H9 (cell line): ENCODE data around the gene PLAC1. TPM values are rescaled to one million over a fixed set of nuclear protein-coding genes. Genes with fewer than 3 reads are reported as not detected.

Experiments
- DNase-seq: peaks from one replicate; pipeline ENCODE4 v3.0.0-alpha.2; 2017
- H2AFZ ChIP-seq: one replicate; pipeline ENCODE4 v1.6.1; 2013; ENCODE audit warnings: mild to moderate bottlenecking, low read length, control low read depth, moderate library complexity
- H2AK5ac ChIP-seq: 2 replicates; pipeline ENCODE4 v1.6.1; 2013; ENCODE audit warnings: low read length, control low read depth, mixed read lengths; ENCODE audit not compliant: insufficient read length
- H2BK120ac ChIP-seq: one replicate; pipeline ENCODE4 v1.6.1; 2013; ENCODE audit warnings: low read depth, mild to moderate bottlenecking, low read length, control low read depth, inconsistent platforms; ENCODE audit not compliant: poor library complexity, severe bottlenecking
- H2BK12ac ChIP-seq: 2 replicates; pipeline ENCODE4 v1.6.1; 2013; ENCODE audit warnings: low read length, control low read depth, mixed read lengths, low read depth; ENCODE audit not compliant: insufficient read length
- H2BK15ac ChIP-seq: 2 replicates; pipeline ENCODE4 v1.6.1; 2013; ENCODE audit warnings: low read depth, low read length, control low read depth
- H2BK20ac ChIP-seq: one replicate; pipeline ENCODE4 v1.6.1; 2013; ENCODE audit warnings: low read depth, mild to moderate bottlenecking, low read length, control low read depth, inconsistent platforms; ENCODE audit not compliant: poor library complexity, severe bottlenecking
- H2BK5ac ChIP-seq: 2 replicates; pipeline ENCODE4 v1.6.1; 2013; ENCODE audit warnings: low read length, control low read depth, mixed read lengths; ENCODE audit not compliant: insufficient read length
- H3K14ac ChIP-seq: 2 replicates; pipeline ENCODE4 v1.6.1; 2013; ENCODE audit warnings: low read length, control low read depth; ENCODE audit not compliant: insufficient read depth
- H3K18ac ChIP-seq: 2 replicates; pipeline ENCODE4 v1.6.1; 2013; ENCODE audit warnings: low read depth, mild to moderate bottlenecking, mixed read lengths, low read length, control low read depth; ENCODE audit not compliant: insufficient read length
- H3K23ac ChIP-seq: 2 replicates; pipeline ENCODE4 v1.6.1; 2013; ENCODE audit warnings: low read length, control low read depth, mixed read lengths, low read depth; ENCODE audit not compliant: insufficient read length
- H3K23me2 ChIP-seq: 2 replicates; pipeline ENCODE4 v1.6.1; 2013; ENCODE audit warnings: low read depth, mild to moderate bottlenecking, mixed read lengths, low read length, control low read depth; ENCODE audit not compliant: insufficient read length, poor library complexity, severe bottlenecking
- H3K27ac ChIP-seq: 2 replicates; pipeline ENCODE4 v1.5.1; 2013; ENCODE audit warnings: low read length, control low read depth, mixed read lengths, low read depth; ENCODE audit not compliant: insufficient read length
- H3K27me3 ChIP-seq: 2 replicates; pipeline ENCODE4 v1.6.1; 2013; ENCODE audit warnings: low read length, control low read depth, inconsistent platforms; ENCODE audit not compliant: insufficient read depth
- H3K4ac ChIP-seq: 2 replicates; pipeline ENCODE4 v1.6.1; 2013; ENCODE audit warnings: low read depth, mild to moderate bottlenecking, control low read depth, inconsistent platforms, low read length, moderate library complexity
- H3K4me1 ChIP-seq: 2 replicates; pipeline ENCODE4 v1.6.1; 2013; ENCODE audit warnings: low read length, control low read depth, inconsistent platforms; ENCODE audit not compliant: insufficient read depth
- H3K4me2 ChIP-seq: 2 replicates; pipeline ENCODE4 v1.6.1; 2013; ENCODE audit warnings: low read length, control low read depth, mixed read lengths; ENCODE audit not compliant: insufficient read length, insufficient read depth
- H3K56ac ChIP-seq: 2 replicates; pipeline ENCODE4 v1.6.1; 2013; ENCODE audit warnings: low read depth, mild to moderate bottlenecking, mixed read lengths, low read length, control low read depth; ENCODE audit not compliant: insufficient read length
- H3K79me1 ChIP-seq: 2 replicates; pipeline ENCODE4 v1.6.1; 2013; ENCODE audit warnings: low read depth, mild to moderate bottlenecking, moderate library complexity, low read length, control low read depth, inconsistent platforms; ENCODE audit not compliant: insufficient read depth, poor library complexity, severe bottlenecking
- H3K79me2 ChIP-seq: 2 replicates; pipeline ENCODE4 v1.6.1; 2013; ENCODE audit warnings: low read length, control low read depth, inconsistent platforms; ENCODE audit not compliant: insufficient read depth
- H3K9ac ChIP-seq: 2 replicates; pipeline ENCODE4 v1.6.1; 2013; ENCODE audit warnings: low read length, control low read depth, mixed read lengths; ENCODE audit not compliant: insufficient read length; ENCODE audit errors: extremely low read depth
- H3K9me3 ChIP-seq: one replicate; pipeline ENCODE4 v1.6.1; 2013; ENCODE audit warnings: low read depth, low read length, inconsistent platforms; ENCODE audit not compliant: control insufficient read depth
- H3T11ph ChIP-seq: one replicate; pipeline ENCODE4 v1.6.1; 2013; ENCODE audit warnings: mild to moderate bottlenecking, low read length, control low read depth, inconsistent platforms
- H4K20me1 ChIP-seq: one replicate; pipeline ENCODE4 v1.6.1; 2013; ENCODE audit not compliant: control insufficient read depth, insufficient read length, insufficient read depth
- H4K5ac ChIP-seq: 2 replicates; pipeline ENCODE4 v1.6.1; 2013; ENCODE audit warnings: low read depth, mild to moderate bottlenecking, mixed read lengths, low read length, control low read depth; ENCODE audit not compliant: insufficient read length
- H4K8ac ChIP-seq: replicated peaks from 2 replicates; pipeline ENCODE4 v1.6.1; 2013; ENCODE audit warnings: low read length, control low read depth, mixed read lengths, low read depth; ENCODE audit not compliant: insufficient read length
- H4K91ac ChIP-seq: 2 replicates; pipeline ENCODE4 v1.6.1; 2013; ENCODE audit warnings: low read depth, mild to moderate bottlenecking, moderate library complexity, mixed read lengths, low read length, control low read depth; ENCODE audit not compliant: insufficient read length
- H3K27ac Mint-ChIP-seq, 3 experiments: 2 replicates in 2 of 3; 3 replicates in 1 of 3; pipeline ENCODE4 v1.8.0; 2020 to 2021; ENCODE audit warnings: mixed read lengths in 3 of 3, mild to moderate bottlenecking in 1 of 3, moderate library complexity in 1 of 3
- H3K27me3 Mint-ChIP-seq: 2 replicates; pipeline ENCODE4 v1.8.0; 2021; ENCODE audit warnings: low read depth, mild to moderate bottlenecking, moderate library complexity, mixed read lengths
- H3K36me3 Mint-ChIP-seq, 3 experiments: 2 replicates in 2 of 3; 3 replicates in 1 of 3; pipeline ENCODE4 v1.8.0; 2020 to 2021; ENCODE audit warnings: low read depth in 3 of 3, mixed read lengths in 3 of 3; ENCODE audit not compliant: insufficient read depth in 1 of 3
- H3K4me1 Mint-ChIP-seq, 2 experiments: 2 replicates each; pipeline ENCODE4 v1.8.0; 2020; ENCODE audit warnings: mixed read lengths in 2 of 2
- H3K4me3 Mint-ChIP-seq, 2 experiments: 2 replicates in 1 of 2; 3 replicates in 1 of 2; pipeline ENCODE4 v1.8.0; 2020 to 2021; ENCODE audit warnings: mild to moderate bottlenecking in 2 of 2, mixed read lengths in 2 of 2, moderate library complexity in 1 of 2
- H3K9me3 Mint-ChIP-seq, 2 experiments: 2 replicates in 1 of 2; 3 replicates in 1 of 2; pipeline ENCODE4 v1.8.0; 2020; ENCODE audit warnings: mild to moderate bottlenecking in 2 of 2, mixed read lengths in 2 of 2, moderate library complexity in 1 of 2
- CTCF ChIP-seq: fragments of 200-600 bp; sonication (generic); conservative IDR thresholded peaks from 3 replicates; pipeline ENCODE4 v1.8.0; 2021; ENCODE audit warnings: antibody characterized with exemption, mild to moderate bottlenecking
- WGBS: extraction: QIAGEN DNeasy Blood & Tissue Kit; methylation state at CpG from one replicate; pipeline ENCODE4 v1.1.7; 2013; ENCODE audit warnings: missing lambda C conversion rate, low lambda C conversion rate, mixed read lengths; ENCODE audit not compliant: insufficient read length; ENCODE audit errors: extremely low coverage; 5-methylcytosine and 5-hydroxymethylcytosine counted together
- total RNA-seq: library from RNA; stranded (reverse); gene quantifications from 2 replicates; pipeline ENCODE4 v1.2.1, GENCODE V29; 2021

Gene PLAC1
- total RNA-seq, 1 experiment from 2014 or later, result 0.68 TPM

GRCh38 chrX:134569306-134569705 is 89.0 kb downstream of the PLAC1 start:
- H2BK120ac ChIP-seq, result no peak overlapping the region
- H3K23ac ChIP-seq, result no peak overlapping the region
- H4K5ac ChIP-seq, result no peak overlapping the region
- no peak overlapping the region for H4K8ac ChIP-seq
- no peak overlapping the region for H2AFZ ChIP-seq
- H3K4ac ChIP-seq, result no peak overlapping the region
- H2BK5ac ChIP-seq, result no peak overlapping the region
- no peak for DNase-seq
- peaks cover 4 to 49% of the 10 kb centered on the region in 2 experiments; a peak in 3 of 5 replicates for H3K9me3 Mint-ChIP-seq
- no peaks in the 10 kb centered on the region for H3K23me2 ChIP-seq
- H3K79me2 ChIP-seq, result no peaks in the 10 kb centered on the region
- no peak overlapping the region for H2AK5ac ChIP-seq
- no peak overlapping the region for H3K14ac ChIP-seq
- H3K4me3 Mint-ChIP-seq, result no peak overlapping the region
- peaks cover 2% of the 10 kb centered on the region; the same call in 1 of the 2 replicates for H3K4me1 ChIP-seq
- no peak overlapping the region for H3K4me2 ChIP-seq
- peaks cover 23 to 27% of the 10 kb centered on the region in 2 experiments for H3K4me1 Mint-ChIP-seq
- H3K36me3 Mint-ChIP-seq, result no peaks in the 10 kb centered on the region; a peak in 2 of 7 replicates
- no CpG with 5 or more reads among the region's 3 CpGs for WGBS
- H2BK15ac ChIP-seq, result no peak overlapping the region
- H4K91ac ChIP-seq, result no peak overlapping the region
- no peaks in the 10 kb centered on the region for H4K20me1 ChIP-seq
- no peaks in the 10 kb centered on the region for H3K79me1 ChIP-seq
- no peak overlapping the region for H3K9ac ChIP-seq
- no peak overlapping the region for H3K27ac ChIP-seq
- H3K56ac ChIP-seq, result no peak overlapping the region
- H2BK12ac ChIP-seq, result no peak overlapping the region
- no peak overlapping the region for H3K27ac Mint-ChIP-seq
- H3K18ac ChIP-seq, result no peak overlapping the region
- no peaks in the 10 kb centered on the region for H3K9me3 ChIP-seq
- H2BK20ac ChIP-seq, result no peak overlapping the region
- no peak for TF ChIP-seq CTCF
- no peaks in the 10 kb centered on the region for H3K27me3 ChIP-seq
- no peak overlapping the region for H3T11ph ChIP-seq
- H3K27me3 Mint-ChIP-seq, result no peaks in the 10 kb centered on the region; the same call in 1 of the 2 replicates
